ENCODE measurements around the gene RFPL3.

GRCh38 chr22:32396746-32397145 lies 39.1 kb downstream of the RFPL3 start:
- TF ChIP-seq EGR1 (IDR thresholded peaks at IDR 0.05) (no peak), EP300 (IDR thresholded peaks at IDR 0.05; ENCODE audit: borderline replicate concordance) (no peak), TEAD4 (IDR thresholded peaks at IDR 0.05) (no peak), CREB1 (IDR thresholded peaks at IDR 0.05; ENCODE audit: low read depth) (no peak), CEBPB (IDR thresholded peaks at IDR 0.05) (no peak), NFIC (IDR thresholded peaks at IDR 0.05) (no peak), TAF1 (IDR thresholded peaks at IDR 0.05; ENCODE audit: low read depth) (no peak), RAD21 (IDR thresholded peaks at IDR 0.05; ENCODE audit: low read depth) (no peak)
- TF ChIP-seq, protein P1, sequence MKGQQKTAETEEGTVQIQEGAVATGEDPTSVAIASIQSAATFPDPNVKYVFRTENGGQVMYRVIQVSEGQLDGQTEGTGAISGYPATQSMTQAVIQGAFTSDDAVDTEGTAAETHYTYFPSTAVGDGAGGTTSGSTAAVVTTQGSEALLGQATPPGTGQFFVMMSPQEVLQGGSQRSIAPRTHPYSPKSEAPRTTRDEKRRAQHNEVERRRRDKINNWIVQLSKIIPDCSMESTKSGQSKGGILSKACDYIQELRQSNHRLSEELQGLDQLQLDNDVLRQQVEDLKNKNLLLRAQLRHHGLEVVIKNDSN (IDR thresholded peaks at IDR 0.05), result no peak
- TF ChIP-seq, protein P2, sequence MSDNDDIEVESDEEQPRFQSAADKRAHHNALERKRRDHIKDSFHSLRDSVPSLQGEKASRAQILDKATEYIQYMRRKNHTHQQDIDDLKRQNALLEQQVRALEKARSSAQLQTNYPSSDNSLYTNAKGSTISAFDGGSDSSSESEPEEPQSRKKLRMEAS (IDR thresholded peaks at IDR 0.05), result no peak

Measured in Ishikawa (cell line).